Activated effector memory CD4-positive, alpha-beta T cell treated with Interleukin-2 at 50 U/mL for 16 hours (primary cell): Measurements from ENCODE around the gene LTV1.
"Not testable (repeated sequence)": the region's sequence is repeated elsewhere in the genome, so short reads cannot be mapped to it uniquely, and the experiment has no call there.

Source experiments
- DNase-seq: peaks from one replicate; pipeline ENCODE4 v3.0.0-alpha.2; 2020

Gene LTV1

DNA sequence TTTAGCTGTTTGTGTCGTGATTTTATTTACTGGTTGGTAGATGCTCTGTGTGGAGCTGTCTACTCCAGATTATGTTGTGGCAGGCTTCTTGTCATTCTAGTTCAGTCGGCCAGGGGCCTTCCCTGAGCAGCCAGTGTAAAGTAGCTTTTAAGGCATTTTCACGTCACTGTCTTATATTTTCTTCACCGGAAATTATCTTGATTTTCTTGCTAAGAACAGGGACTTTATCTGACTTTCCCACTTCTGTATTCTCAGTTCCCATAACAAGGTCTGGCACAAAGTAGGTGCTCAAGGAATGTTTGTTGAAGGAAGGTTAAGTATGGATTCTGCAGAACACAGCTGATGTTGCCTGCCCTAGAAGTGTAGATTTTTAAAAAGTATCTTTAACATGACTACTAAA, 868 bp downstream of the LTV1 start:
- DNase-seq = no peak

DNA sequence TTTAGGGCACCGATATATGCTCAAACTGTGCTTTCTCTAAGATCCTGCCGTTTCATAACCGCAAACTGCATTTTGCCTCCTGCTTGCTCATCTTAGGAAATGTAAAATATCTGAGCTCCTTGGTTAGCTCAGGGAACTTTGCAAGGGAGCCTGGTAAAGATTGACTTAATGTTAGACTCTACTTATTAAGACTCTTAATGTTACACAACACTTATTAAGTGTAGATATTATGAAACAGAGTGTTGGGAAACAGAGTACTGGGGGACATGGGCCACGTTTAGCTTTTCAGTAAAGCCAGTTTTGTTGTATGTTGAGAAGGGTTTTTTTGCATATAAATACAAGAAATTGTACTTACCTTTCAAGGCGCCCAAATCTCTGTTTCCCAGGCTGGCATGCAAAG, 1.9 kb downstream of the LTV1 start:
- no peak for DNase-seq

- DNase-seq = not testable (repeated sequence)
These were observed 8.6 kb downstream of the LTV1 start for GRCh38 chr6:143851706-143852105.

DNA sequence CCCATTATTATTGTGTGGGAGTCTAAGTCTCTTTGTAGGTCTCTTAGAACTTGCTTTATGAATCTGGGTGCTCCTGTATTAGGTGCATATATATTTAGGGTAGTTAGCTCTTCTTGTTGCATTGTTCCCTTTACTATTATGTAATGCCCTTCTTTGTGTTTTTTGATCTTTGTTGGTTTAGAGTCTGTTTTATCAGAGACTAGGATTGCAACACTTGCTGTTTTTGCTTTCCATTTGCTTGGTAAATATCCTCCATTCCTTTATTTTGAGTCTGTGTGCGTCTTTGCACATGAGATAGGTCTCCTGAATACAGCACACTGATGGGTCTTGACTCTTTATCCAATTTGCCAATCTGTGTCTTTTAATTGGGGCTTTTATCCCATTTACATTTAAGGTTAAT, 11.9 kb downstream of the LTV1 start:
- not testable (repeated sequence) for DNase-seq

GRCh38 chr6:143856762-143857161, 13.6 kb downstream of the LTV1 start:
- DNase-seq = not testable (repeated sequence)

- no peak for DNase-seq
These were observed 14.5 kb downstream of the LTV1 start for GRCh38 chr6:143857651-143858050.

DNA sequence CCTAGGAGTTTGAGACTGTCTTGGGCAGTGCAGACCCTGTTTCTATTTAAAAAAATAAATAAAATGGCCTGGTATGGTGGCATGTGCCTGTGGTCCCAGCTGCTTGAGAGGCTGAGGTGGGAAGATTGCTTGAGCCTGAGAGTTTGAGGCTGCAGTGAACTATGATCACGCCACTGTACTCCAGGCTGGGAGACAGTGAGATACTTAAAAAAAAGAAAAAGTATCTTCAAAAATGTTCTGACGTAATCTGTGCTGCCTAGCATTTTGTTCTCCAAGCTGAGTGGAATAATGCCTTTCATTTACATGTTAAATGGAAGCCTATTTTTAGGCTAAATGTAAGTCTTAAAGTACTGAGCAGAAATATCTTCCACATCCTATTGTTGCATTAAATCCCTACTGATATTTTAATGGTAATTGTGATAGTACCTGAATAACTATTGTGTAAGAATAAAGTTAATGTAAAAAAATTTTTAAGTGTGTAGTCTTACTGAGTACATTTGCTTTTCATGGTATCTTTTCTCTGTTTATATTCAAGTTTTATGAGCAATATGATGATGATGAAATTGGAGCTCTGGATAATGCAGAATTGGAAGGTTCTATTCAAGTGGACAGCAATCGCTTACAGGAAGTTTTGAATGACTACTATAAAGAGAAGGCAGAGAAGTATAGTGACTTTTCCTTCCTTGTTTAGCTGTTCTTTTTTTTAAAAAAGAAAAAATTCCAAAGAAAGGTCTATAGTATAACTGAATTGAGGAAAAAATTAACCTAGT, 16.9 kb downstream of the LTV1 start:
- no peak for DNase-seq

- no peak for DNase-seq
These were observed 20.6 kb downstream of the LTV1 start for GRCh38 chr6:143863771-143864170.

GRCh38 chr6:143864234-143864633, 21.1 kb downstream of the LTV1 start, which contains the start of gene ZC2HC1B:
Gene ZC2HC1B (plus strand): TSS chr6:143864474. CDS start chr6:143864540, 66 bp downstream.
- no peak for DNase-seq

- DNase-seq = no peak
These were observed 24.1 kb downstream of the LTV1 start for GRCh38 chr6:143867236-143867635.

DNA sequence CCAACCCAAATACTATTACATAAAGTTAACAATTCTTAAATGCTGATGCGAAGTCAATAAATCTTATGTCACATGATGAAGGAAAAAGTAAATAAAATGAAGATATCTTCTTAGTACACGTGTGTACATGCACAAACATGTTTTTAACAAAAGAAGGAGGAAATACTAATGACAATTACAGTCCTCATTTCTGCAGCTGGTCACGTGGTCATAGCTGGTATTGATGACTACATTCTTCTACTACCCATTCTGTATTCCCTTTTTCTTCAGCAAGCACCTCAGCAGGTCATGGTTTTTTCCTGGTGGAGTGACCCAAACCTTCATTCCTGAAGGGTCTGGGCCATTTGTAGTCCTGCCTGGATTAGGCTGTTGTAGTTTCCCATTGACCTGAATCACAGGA, 25.7 kb downstream of the LTV1 start:
- not testable (repeated sequence) for DNase-seq

- not testable (repeated sequence) for DNase-seq
These were observed 28.1 kb downstream of the LTV1 start for GRCh38 chr6:143871202-143871730.

DNA sequence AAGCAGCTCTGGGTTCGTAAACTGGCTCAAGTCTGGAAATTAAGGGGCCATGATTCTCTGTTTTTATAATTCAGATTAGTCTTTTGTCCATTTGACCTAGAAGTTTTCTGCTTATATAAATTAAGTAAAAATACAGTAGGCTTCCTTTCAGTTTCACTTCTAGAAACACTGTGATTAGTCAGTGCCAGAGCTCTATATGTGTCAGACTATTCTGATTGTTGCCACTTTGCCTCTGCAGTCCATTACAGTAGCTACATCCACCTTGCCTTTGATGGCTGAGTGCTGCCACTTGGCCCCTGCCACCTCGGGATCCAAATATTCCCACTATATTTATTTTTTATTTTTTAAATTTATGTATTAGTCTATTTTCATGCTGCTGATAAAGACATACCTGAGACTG, 29.1 kb downstream of the LTV1 start:
- no peak for DNase-seq

DNA sequence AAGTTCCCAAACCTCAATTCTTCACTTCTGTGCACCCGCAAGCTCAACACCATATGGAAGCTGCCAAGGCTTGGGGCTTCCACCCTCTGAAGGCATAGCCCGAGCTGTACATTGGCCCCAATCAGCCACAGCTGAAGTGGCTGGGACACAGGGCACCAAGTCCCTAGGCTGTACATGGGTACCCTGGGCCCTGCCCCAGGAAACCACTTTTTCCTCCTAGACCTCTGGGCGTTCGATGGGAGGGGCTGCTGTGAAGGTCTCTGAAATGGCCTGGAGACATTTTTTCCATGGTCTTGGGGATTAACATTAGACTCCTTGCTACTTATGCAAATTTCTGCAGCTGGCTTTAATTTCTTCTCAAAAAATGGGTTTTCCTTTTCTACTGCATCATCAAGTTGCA, 30.5 kb downstream of the LTV1 start:
- DNase-seq = not testable (repeated sequence)

DNA sequence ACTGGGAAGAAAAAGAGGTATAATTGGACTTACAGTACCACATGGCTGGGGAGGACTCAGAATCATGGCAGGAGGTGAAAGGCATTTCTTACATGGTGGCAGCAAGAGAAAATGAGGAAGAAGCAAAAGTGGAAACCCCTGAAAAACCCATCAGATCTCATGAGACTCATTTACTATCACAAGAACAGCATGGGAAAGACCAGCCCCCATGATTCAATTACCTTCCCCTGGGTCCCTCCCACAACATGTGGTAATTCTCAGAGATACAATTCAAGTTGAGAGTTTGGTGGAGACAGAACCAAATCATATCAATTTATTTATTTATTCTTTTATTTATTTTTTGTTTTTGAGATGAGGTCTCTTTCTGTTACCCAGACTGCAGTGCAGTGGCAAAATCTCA, 31.4 kb downstream of the LTV1 start:
- DNase-seq = not testable (repeated sequence)

DNA sequence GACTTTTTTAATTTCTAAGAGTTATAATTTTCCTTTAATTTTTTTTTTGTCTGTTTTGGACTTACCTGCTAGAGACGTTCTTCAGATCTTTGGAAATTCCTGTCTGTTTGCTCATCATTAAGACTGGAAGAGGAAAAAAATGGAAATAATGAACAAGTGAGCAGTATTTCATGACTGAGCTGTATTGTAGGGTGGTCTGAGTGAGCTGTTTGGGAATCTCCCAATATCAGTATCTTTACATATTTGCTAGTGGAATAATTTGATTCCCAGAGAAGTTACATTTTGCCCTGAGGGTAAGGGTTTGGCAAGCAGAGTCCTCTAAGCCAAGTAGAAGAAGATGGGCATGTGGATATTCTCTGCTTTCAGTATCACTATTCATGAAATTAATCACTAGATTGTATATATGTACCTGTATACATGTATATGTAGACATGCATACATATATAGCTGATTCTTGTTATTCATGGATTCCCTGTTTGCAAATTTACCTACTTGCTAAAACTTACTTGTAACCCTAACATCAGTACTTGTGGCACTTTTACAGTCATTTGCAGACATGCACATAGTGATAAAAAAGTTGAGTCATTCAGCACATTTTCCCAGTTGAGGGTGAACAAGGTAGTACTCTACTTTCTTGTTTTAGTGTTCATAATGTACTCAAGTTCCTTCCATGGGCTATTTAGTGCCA, 34.6 kb downstream of the LTV1 start:
- DNase-seq = no peak

DNA sequence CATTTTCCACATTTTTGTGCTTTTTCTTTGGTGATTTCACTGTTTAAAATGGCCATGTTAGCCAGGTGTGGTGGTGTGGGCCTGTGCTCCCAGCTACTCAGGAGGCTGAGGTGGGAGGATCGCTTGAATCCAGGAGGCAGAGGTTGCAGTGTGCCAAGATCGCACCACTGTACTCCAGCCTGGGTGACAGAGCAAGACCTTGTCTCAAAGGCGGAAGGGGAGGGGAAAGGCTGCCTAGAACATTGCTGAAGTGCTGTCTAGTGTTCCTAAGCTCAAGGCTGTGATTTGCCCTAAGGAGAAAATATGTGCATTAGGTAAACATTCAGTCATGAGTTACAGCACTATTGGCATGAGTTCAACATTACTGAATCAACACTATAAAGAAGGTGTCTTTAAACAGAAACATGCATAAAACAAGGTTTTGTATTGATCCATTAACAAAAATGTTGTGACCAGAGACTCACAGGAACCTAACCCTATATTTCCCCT, 35.2 kb downstream of the LTV1 start:
- no peak for DNase-seq

DNA sequence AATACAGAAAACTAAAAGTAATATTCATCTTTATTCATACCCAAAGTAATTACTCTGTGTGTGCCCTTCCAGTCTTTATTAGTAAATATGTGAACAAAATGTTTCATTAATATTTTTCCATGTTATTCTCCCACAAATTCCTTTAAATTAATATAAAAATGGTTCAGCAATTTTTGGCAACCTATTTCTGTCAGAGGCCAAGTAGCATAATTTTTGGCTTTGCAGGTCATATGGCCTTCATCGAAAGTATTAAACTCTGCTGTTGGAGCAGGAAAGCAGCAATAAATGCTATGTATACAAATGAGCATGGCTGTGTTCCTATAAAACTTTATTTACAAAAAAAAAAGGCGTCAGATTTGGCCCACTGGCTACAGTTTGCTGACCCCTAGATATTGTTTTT, 37.3 kb downstream of the LTV1 start:
- no peak for DNase-seq

GRCh38 chr6:143882401-143882930, 39.3 kb downstream of the LTV1 start:
- no peak for DNase-seq

- no peak for DNase-seq
These were observed 41.2 kb downstream of the LTV1 start for GRCh38 chr6:143884216-143884900.

DNA sequence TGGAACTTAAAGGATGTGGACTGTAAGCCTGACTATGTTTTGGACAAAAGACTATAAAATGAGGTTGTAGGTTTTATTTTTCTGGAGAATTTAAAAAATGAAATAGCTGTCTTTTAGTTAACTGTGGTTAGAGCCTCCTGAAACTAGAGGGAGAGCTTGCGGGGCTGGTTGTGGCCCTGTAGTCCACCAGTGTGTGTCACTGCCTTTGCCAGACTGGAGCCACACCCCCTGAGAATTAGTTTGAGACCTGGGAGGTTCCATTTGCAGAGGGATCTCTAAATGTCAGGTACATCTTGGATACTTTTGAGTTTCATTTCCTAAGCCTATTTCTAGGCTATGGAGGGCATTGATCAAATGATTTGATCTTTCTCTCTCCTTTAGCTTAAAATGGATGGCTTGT, 42.0 kb downstream of the LTV1 start:
- no peak for DNase-seq

DNA sequence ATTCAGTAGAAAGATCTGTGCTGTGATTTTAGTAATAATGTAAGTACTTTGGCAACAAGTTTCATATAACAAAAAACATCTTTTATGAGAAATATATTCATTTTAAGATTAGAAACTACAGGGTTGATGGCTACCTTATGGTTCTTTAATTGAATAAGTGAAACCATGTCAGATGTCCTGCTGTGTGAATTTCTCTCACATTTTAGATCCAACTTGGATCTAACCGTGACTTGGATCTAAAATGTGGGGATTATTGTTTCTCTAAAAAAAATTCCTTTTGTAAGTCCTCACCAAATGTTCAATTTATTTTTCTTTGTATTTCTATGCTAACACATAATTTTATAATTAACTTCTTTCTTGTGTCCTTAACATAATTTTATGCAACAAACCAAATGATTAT, 51.5 kb downstream of the LTV1 start:
- DNase-seq = no peak
